K562 (cell line): ENCODE data around the gene ST6GALNAC6. TPM values are rescaled to one million over a fixed set of nuclear protein-coding genes. Genes with fewer than 3 reads are reported as not detected.

Source experiments
- CBX2 ChIP-seq: fragments of 200-600 bp; sonication (generic); IDR thresholded peaks from one replicate; pipeline ENCODE4 v1.6.1; 2012; ENCODE audit warnings: mild to moderate bottlenecking, low read length, inconsistent platforms; ENCODE audit not compliant: insufficient read depth, poor library complexity, severe bottlenecking
- FUS ChIP-seq: fragments of 200-400 bp; formaldehyde crosslinking; optimal IDR thresholded peaks from 2 replicates; pipeline ENCODE3; 2017; ENCODE audit warnings: low read depth, low read length
- HMG20B ChIP-seq: fragments of 250-450 bp; sonication (Bioruptor Pico); IDR thresholded peaks from 2 replicates; pipeline ENCODE4 v1.5.0; 2021; ENCODE audit warnings: mild to moderate bottlenecking
- KDM5B ChIP-seq: fragments of 200-600 bp; sonication (generic); IDR thresholded peaks from 2 replicates; pipeline ENCODE4 v1.6.1; 2012; ENCODE audit warnings: low read depth, mild to moderate bottlenecking, moderate library complexity, low read length, control low read depth, inconsistent platforms; ENCODE audit not compliant: insufficient replicate concordance
- NELFE ChIP-seq: IDR thresholded peaks from 2 replicates; pipeline ENCODE4 v1.6.1; 2011; ENCODE audit warnings: mild to moderate bottlenecking; ENCODE audit not compliant: insufficient read depth, insufficient read length
- NFIC ChIP-seq: fragments of 450-650 bp; IDR thresholded peaks from 2 replicates; pipeline ENCODE4 v1.6.1; 2017; ENCODE audit warnings: mild to moderate bottlenecking, inconsistent platforms
- NR2C1 ChIP-seq, 2 experiments: fragments of 450-650 bp; IDR thresholded peaks; 2 replicates each; pipeline ENCODE4 v1.6.1; 2017; ENCODE audit warnings: mild to moderate bottlenecking in 2 of 2, antibody characterized with exemption in 1 of 2, inconsistent platforms in 1 of 2, missing compliant biosample characterization in 1 of 2, missing genetic modification characterization in 1 of 2
- PTBP1 ChIP-seq: fragments of 200-400 bp; formaldehyde crosslinking; IDR thresholded peaks from 2 replicates; pipeline ENCODE4 v1.6.1; 2017; ENCODE audit warnings: low read depth, low read length
- SAFB2 ChIP-seq: fragments of 200-400 bp; formaldehyde crosslinking; IDR thresholded peaks from 2 replicates; pipeline ENCODE4 v1.6.1; 2018; ENCODE audit warnings: borderline replicate concordance, low read length, low read depth, moderate library complexity; ENCODE audit not compliant: severe bottlenecking
- TAF9B ChIP-seq: fragments of 450-650 bp; IDR thresholded peaks from 2 replicates; pipeline ENCODE4 v1.6.1; 2018; ENCODE audit warnings: mild to moderate bottlenecking; ENCODE audit not compliant: partially characterized antibody
- TCFL5 ChIP-seq: fragments of 250-450 bp; sonication (Bioruptor Pico); conservative IDR thresholded peaks from 2 replicates; pipeline ENCODE4 v1.6.1; 2021; ENCODE audit warnings: mild to moderate bottlenecking, moderate library complexity, matching md5 sums
- ZNF134 ChIP-seq: fragments of 250-450 bp; sonication (Bioruptor Pico); conservative IDR thresholded peaks from 2 replicates; pipeline ENCODE4 v1.4.0; 2020
- polyA plus RNA-seq, 8 experiments: library from polyadenylated mRNA; depleted of rRNA in 4 of 8; stranded (reverse) in 5 of 8; unstranded in 3 of 8; fragments of >200 nt; fragmentation: Nextera tagmentation in 2 of 8; fragmentation: Illumina TruSeq in 1 of 8; extraction: Ambion mirVana in 2 of 8; extraction: Trizol in 1 of 8; gene quantifications; 2 replicates each; pipeline versions ENCODE4 v1.2.1 to v1.2.3, GENCODE V29; 2011 to 2014; ENCODE audit warnings: inconsistent platforms in 1 of 8, missing spikeins in 1 of 8
- total RNA-seq, 7 experiments: library from RNA; depleted of rRNA in 6 of 7; stranded (reverse); fragments of >200 nt in 6 of 7; fragmentation: Illumina TruSeq in 2 of 7; extraction: Trizol in 2 of 7; gene quantifications; 2 replicates each; pipeline versions ENCODE4 v1.2.1 to v1.2.3, GENCODE V29; 2011 to 2021; ENCODE audit warnings: low replicate concordance in 1 of 7
- TF ChIP-seq, protein P1 (sequence below): sonication (generic); formaldehyde crosslinking; IDR thresholded peaks from 2 replicates; pipeline ENCODE4 v1.8.1; 2023; ENCODE audit warnings: mild to moderate bottlenecking, missing genetic modification reagents
- TF ChIP-seq, protein P2 (sequence below): sonication (generic); formaldehyde crosslinking; IDR thresholded peaks from 2 replicates; pipeline ENCODE4 v1.8.0; 2022; ENCODE audit warnings: mild to moderate bottlenecking, missing genetic modification reagents
- TF ChIP-seq, protein P3 (sequence below), 2 experiments: IDR thresholded peaks; 2 replicates each; pipeline ENCODE4 v1.6.1; 2012; ENCODE audit warnings: improper control_type of control experiment in 2 of 2, low read depth in 2 of 2, low read length in 2 of 2, borderline replicate concordance in 1 of 2
- TF ChIP-seq, protein P4 (sequence below): sonication (generic); formaldehyde crosslinking; IDR thresholded peaks from 2 replicates; pipeline ENCODE4 v1.8.0; 2022; ENCODE audit warnings: missing genetic modification reagents, mild to moderate bottlenecking, borderline replicate concordance

ST6GALNAC6 gene
- total and polyA plus RNA-seq, 9 of the 15 experiments (the other 6 are each of a cell fraction or from before 2014, with no cell fraction given): 0.13 to 23.0 (median 14.5) TPM

- TF ChIP-seq, protein P1, sequence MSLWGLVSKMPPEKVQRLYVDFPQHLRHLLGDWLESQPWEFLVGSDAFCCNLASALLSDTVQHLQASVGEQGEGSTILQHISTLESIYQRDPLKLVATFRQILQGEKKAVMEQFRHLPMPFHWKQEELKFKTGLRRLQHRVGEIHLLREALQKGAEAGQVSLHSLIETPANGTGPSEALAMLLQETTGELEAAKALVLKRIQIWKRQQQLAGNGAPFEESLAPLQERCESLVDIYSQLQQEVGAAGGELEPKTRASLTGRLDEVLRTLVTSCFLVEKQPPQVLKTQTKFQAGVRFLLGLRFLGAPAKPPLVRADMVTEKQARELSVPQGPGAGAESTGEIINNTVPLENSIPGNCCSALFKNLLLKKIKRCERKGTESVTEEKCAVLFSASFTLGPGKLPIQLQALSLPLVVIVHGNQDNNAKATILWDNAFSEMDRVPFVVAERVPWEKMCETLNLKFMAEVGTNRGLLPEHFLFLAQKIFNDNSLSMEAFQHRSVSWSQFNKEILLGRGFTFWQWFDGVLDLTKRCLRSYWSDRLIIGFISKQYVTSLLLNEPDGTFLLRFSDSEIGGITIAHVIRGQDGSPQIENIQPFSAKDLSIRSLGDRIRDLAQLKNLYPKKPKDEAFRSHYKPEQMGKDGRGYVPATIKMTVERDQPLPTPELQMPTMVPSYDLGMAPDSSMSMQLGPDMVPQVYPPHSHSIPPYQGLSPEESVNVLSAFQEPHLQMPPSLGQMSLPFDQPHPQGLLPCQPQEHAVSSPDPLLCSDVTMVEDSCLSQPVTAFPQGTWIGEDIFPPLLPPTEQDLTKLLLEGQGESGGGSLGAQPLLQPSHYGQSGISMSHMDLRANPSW (CRISPR knock-in tag): no peak
- TF ChIP-seq TAF9B: no peak
- no peak for TF ChIP-seq HMG20B (CRISPR knock-in tag)
- no peak for TF ChIP-seq FUS
- TF ChIP-seq KDM5B: peak; percentile 40
- no peak for TF ChIP-seq TCFL5 (CRISPR knock-in tag)
- TF ChIP-seq, protein P2, sequence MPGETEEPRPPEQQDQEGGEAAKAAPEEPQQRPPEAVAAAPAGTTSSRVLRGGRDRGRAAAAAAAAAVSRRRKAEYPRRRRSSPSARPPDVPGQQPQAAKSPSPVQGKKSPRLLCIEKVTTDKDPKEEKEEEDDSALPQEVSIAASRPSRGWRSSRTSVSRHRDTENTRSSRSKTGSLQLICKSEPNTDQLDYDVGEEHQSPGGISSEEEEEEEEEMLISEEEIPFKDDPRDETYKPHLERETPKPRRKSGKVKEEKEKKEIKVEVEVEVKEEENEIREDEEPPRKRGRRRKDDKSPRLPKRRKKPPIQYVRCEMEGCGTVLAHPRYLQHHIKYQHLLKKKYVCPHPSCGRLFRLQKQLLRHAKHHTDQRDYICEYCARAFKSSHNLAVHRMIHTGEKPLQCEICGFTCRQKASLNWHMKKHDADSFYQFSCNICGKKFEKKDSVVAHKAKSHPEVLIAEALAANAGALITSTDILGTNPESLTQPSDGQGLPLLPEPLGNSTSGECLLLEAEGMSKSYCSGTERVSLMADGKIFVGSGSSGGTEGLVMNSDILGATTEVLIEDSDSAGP (CRISPR knock-in tag): no peak
- TF ChIP-seq, protein P3, sequence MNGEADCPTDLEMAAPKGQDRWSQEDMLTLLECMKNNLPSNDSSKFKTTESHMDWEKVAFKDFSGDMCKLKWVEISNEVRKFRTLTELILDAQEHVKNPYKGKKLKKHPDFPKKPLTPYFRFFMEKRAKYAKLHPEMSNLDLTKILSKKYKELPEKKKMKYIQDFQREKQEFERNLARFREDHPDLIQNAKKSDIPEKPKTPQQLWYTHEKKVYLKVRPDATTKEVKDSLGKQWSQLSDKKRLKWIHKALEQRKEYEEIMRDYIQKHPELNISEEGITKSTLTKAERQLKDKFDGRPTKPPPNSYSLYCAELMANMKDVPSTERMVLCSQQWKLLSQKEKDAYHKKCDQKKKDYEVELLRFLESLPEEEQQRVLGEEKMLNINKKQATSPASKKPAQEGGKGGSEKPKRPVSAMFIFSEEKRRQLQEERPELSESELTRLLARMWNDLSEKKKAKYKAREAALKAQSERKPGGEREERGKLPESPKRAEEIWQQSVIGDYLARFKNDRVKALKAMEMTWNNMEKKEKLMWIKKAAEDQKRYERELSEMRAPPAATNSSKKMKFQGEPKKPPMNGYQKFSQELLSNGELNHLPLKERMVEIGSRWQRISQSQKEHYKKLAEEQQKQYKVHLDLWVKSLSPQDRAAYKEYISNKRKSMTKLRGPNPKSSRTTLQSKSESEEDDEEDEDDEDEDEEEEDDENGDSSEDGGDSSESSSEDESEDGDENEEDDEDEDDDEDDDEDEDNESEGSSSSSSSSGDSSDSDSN (IDR thresholded peaks at IDR 0.05; ENCODE audit: borderline replicate concordance in 1 of 2, low read depth in 2 of 2, low read length in 2 of 2): 0 out of 4 replicates have a peak, but pooled peaks have one; percentile 45 to 52
- TF ChIP-seq, protein P4, sequence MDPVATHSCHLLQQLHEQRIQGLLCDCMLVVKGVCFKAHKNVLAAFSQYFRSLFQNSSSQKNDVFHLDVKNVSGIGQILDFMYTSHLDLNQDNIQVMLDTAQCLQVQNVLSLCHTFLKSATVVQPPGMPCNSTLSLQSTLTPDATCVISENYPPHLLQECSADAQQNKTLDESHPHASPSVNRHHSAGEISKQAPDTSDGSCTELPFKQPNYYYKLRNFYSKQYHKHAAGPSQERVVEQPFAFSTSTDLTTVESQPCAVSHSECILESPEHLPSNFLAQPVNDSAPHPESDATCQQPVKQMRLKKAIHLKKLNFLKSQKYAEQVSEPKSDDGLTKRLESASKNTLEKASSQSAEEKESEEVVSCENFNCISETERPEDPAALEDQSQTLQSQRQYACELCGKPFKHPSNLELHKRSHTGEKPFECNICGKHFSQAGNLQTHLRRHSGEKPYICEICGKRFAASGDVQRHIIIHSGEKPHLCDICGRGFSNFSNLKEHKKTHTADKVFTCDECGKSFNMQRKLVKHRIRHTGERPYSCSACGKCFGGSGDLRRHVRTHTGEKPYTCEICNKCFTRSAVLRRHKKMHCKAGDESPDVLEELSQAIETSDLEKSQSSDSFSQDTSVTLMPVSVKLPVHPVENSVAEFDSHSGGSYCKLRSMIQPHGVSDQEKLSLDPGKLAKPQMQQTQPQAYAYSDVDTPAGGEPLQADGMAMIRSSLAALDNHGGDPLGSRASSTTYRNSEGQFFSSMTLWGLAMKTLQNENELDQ (CRISPR knock-in tag): no peak
- no peak for TF ChIP-seq NELFE
- TF ChIP-seq SAFB2: no peak
- TF ChIP-seq NFIC: peak; percentile 57
- no peak for TF ChIP-seq NR2C1 (IDR thresholded peaks at IDR 0.05)
- peak; percentile 83 for TF ChIP-seq NR2C1 (tag; IDR thresholded peaks at IDR 0.05)
- peak; percentile 64; the same call in 1 of the 2 replicates for TF ChIP-seq PTBP1
- TF ChIP-seq CBX2: no peak
- no peak; the same call in 1 of the 2 replicates for TF ChIP-seq ZNF134 (CRISPR knock-in tag)
Measured at GRCh38 chr9:127862075-127863011, 37.1 kb downstream of the ST6GALNAC6 start (continued).
